PFSK-1 (cell line): ENCODE results near the gene ATP11A.

Experiments used
- FOXP2 ChIP-seq: optimal IDR thresholded peaks from 2 replicates; pipeline ENCODE3; 2011; ENCODE audit warnings: borderline replicate concordance, control low read depth, inconsistent platforms; ENCODE audit not compliant: insufficient read depth; ENCODE audit errors: extremely low read length, extremely low read depth
- POLR2AphosphoS5 ChIP-seq: IDR thresholded peaks from 2 replicates; pipeline ENCODE4 v1.6.1; 2012; ENCODE audit warnings: low read depth, mild to moderate bottlenecking, control low read depth, low read length, moderate library complexity
- REST ChIP-seq, 2 experiments: IDR thresholded peaks; 2 replicates each; pipeline versions ENCODE4 v1.6.1 to v1.8.0; 2011 to 2012; ENCODE audit warnings: low read depth in 2 of 2, low read length in 2 of 2, control low read depth in 1 of 2, inconsistent platforms in 1 of 2, mild to moderate bottlenecking in 1 of 2, moderate library complexity in 1 of 2; ENCODE audit not compliant: insufficient read depth in 1 of 2
- SIN3A ChIP-seq: IDR thresholded peaks from 2 replicates; pipeline ENCODE4 v1.6.1; 2012; ENCODE audit warnings: mild to moderate bottlenecking, low read length, moderate library complexity, borderline replicate concordance; ENCODE audit not compliant: insufficient read depth
- TAF1 ChIP-seq: IDR thresholded peaks from 2 replicates; pipeline ENCODE4 v1.6.1; 2012; ENCODE audit warnings: low read length, control low read depth, borderline replicate concordance; ENCODE audit not compliant: insufficient read depth

ATP11A gene

GRCh38 chr13:112819816-112820215 is 130.0 kb downstream of the ATP11A start:
- no peak for TF ChIP-seq FOXP2
- TF ChIP-seq SIN3A: no peak
- TF ChIP-seq TAF1: no peak
- no peak for TF ChIP-seq POLR2AphosphoS5
- no peak for TF ChIP-seq REST (IDR thresholded peaks at IDR 0.05; ENCODE audit: insufficient read depth in 1 of 2, low read depth in 2 of 2, low read length in 2 of 2)

- TF ChIP-seq POLR2AphosphoS5 (no peak), FOXP2 (no peak), REST (IDR thresholded peaks at IDR 0.05; ENCODE audit: insufficient read depth in 1 of 2, low read depth in 2 of 2, low read length in 2 of 2) (no peak), SIN3A (no peak), TAF1 (no peak)
Measured at GRCh38 chr13:112820318-112820717, 130.5 kb downstream of the ATP11A start.

- TF ChIP-seq TAF1 (no peak), REST (IDR thresholded peaks at IDR 0.05; ENCODE audit: insufficient read depth in 1 of 2, low read depth in 2 of 2, low read length in 2 of 2) (no peak), FOXP2 (no peak)
Measured at GRCh38 chr13:112821340-112822055, 131.7 kb downstream of the ATP11A start.

- TF ChIP-seq SIN3A (no peak), REST (IDR thresholded peaks at IDR 0.05; ENCODE audit: insufficient read depth in 1 of 2, low read depth in 2 of 2, low read length in 2 of 2) (no peak), FOXP2 (no peak), POLR2AphosphoS5 (no peak), TAF1 (no peak)
Measured at GRCh38 chr13:112822851-112823250, 133.0 kb downstream of the ATP11A start.

GRCh38 chr13:112824429-112824828 is 134.6 kb downstream of the ATP11A start:
- TF ChIP-seq POLR2AphosphoS5: no peak
